GM12892 (cell line): ENCODE data around the gene PVRIG.
"Not testable (repeated sequence)": the region's sequence is repeated elsewhere in the genome, so short reads cannot be mapped to it uniquely, and the experiment has no call there.

ENCODE experiments used
- DNase-seq: peaks from one replicate; pipeline ENCODE4 v3.0.0; 2011; ENCODE audit not compliant: insufficient read length
- FAIRE-seq: peaks from 2 replicates; lab custom pipeline; 2011; peaks lifted over from hg19 to GRCh38; lab: Jason Lieb, UNC
- POLR2A ChIP-seq: IDR thresholded peaks from 2 replicates; pipeline ENCODE4 v1.6.1; 2011; ENCODE audit warnings: low read depth, low read length, control low read depth
- POLR2AphosphoS5 ChIP-seq: IDR thresholded peaks from 2 replicates; pipeline ENCODE4 v1.6.1; 2011; ENCODE audit warnings: low read depth, low read length, control low read depth
- TAF1 ChIP-seq: IDR thresholded peaks from 2 replicates; pipeline ENCODE4 v1.6.1; 2011; ENCODE audit warnings: low read depth, mild to moderate bottlenecking, control low read depth, low read length, borderline replicate concordance

PVRIG gene

DNA sequence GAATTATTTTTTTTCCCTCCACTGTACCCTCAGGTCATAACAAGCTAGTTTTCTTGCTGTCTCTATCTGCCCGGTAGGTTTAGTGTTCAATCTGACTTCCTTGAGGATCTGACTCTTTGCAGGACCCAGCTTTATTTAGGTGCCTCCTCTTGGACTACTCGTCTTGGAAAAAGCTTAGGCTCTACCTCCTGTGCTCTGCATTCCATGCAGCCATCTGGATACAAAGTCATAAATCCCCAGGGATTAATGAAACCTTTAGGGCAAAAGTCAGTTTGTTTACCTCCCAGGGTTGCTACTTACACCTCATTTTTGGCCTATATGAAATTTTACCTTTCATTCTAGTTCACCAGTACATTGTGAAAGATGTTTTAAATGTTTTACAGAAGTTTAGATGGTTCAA is 34.0 kb upstream of the PVRIG start:
- FAIRE-seq (no peak), DNase-seq (no peak)
- TF ChIP-seq POLR2A (no peak), TAF1 (no peak), POLR2AphosphoS5 (no peak)

DNA sequence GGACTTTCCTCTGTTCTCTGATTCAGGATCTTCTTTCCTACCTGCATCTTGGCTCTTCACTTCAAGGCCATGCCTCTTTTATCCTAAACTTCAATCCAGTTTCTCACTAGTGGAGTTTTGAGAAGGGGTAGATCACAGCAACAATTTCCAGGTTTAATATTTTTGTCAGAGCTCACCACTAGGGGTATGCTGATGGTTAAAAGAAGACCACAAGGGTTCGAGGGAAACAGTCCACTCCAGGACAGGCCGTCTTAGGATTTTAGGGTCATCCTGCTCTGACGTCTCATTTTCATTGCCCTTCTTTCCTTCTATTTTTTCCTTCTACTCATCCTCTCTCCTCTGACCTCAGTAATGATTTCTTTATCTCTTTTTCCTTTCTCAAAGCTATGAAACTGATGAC is 30.7 kb upstream of the PVRIG start:
- no peak for FAIRE-seq
- DNase-seq, result no peak
- TF ChIP-seq TAF1 (no peak), POLR2AphosphoS5 (no peak)

DNA sequence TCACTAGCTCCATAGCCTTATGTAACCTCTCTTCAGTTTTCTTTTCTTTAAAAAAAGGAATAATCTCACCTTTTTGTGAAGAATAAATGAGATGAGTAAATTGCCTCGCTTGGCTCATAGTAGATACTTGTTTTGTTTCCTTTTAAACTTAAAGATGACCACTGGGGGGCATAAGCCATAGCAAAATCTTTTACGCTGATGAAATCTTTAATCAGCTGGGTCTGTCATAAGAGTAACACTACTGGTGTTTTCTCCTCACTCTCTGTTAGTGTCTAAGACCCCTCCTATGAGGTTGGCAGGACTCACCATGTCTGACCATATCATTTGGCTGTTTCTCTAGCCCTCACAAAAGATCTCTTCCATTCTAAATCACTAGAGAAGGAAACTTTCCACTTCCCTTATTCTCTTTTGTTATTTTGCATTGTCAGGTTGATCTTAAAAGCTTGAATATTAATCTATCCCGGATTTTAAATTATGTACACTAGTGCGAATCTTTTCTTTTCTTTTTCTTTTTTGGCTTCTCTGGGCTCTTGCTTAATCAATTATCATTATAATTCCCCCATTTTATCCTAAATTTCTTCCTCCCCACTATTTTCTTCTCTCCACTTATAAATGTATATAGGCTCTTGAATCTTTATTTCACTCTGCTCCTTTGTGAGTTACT is 29.6 kb upstream of the PVRIG start:
- DNase-seq (no peak), FAIRE-seq (peak; percentile 61)
- TF ChIP-seq POLR2A, result no peak
- no peak for TF ChIP-seq TAF1
- no peak for TF ChIP-seq POLR2AphosphoS5

DNA sequence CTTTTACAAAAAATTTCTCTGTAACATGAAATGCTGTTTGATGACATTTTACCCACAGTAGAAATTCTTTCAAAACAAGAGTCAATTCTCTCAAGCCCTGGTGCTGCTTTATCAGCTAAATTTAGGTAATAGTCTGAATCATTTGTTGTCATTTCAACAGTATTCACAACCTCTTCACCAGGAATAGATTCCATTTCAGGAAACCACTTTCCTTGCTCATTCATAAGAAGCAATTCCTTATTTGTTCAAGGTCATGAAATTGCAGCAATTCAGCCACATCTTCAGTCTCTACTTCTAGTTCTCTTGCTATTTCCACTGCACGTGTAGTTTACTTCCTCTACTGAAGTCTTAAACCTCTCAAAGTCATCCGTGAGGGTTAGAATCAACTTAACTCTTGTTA is 28.0 kb upstream of the PVRIG start:
- DNase-seq, result no peak
- peak; percentile 73 for FAIRE-seq
- TF ChIP-seq POLR2A, result no peak
- no peak for TF ChIP-seq TAF1
- TF ChIP-seq POLR2AphosphoS5, result no peak

DNA sequence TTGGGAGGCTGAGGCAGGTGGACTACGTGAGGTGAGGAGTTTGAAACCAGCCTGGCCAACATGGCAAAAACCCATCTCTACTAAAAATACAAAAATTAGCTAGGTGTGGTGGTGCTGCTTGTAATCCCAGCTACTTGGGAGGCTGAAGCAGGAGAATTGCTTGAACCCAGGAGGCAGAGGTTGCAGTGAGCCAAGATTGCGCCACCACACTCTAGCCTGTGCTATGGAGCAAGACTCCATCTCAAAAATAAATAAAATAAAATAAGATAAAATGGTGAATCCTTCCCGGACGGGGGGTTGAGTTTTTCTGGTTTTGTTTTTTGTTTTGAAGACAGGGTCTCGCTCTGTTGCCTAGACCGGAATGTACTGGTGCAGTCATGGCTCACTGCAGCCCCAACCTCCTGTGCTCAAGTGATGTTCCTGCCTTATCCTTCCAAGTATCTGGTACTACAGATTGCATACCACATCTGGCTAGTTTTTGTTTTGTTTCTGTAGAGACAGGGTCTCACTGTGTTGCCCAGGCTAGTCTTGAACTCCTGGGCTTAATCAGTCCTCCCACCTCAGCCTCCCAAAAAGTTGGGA is 27.4 kb upstream of the PVRIG start:
- DNase-seq, FAIRE-seq: not testable (repeated sequence)

DNA sequence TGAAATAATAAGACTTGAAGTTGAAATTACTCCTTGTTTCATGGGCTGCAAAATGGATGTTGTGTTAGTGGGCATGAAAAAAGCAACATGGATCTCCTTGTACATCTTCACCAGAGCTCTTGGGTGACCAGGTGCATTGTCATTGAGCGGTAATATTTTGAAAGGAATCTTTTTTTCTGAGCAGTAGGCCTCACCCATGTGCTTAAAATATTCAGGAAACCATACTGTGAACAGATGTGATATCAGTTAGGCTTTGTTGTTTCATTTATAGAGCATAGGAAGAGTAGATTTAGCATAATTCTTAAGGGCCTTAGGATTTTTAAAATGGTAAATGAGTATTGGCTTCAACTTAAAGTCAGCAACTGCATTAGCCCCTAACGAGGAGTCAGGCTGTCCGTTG is 26.8 kb upstream of the PVRIG start:
- FAIRE-seq, result no peak
- no peak for TF ChIP-seq TAF1

DNA sequence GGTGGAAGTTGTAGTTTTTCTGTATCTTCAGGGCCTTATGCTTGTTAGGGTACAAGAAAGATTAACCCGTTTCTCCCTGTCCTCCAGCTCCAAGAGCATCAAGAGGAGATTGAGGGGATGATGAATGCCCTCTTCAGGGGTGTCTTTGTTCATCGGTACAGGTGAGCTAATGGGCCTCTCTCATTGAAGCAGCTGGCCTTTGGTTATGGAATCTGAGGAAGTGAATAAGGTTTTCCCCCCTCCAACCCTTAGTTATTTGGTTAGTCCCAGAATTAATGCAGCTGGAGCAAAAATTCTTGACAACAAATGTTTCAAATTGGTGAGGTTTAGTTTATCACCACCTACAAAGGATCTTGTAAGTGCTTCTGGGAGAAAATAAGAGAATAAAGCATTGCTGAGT is 24.5 kb upstream of the PVRIG start:
- no peak for TF ChIP-seq POLR2A
- TF ChIP-seq TAF1, result no peak
- no peak for TF ChIP-seq POLR2AphosphoS5
- DNase-seq, result no peak
- no peak for FAIRE-seq

More for the DNA sequence above, 26.8 kb upstream of the PVRIG start:
- no peak for DNase-seq

DNA sequence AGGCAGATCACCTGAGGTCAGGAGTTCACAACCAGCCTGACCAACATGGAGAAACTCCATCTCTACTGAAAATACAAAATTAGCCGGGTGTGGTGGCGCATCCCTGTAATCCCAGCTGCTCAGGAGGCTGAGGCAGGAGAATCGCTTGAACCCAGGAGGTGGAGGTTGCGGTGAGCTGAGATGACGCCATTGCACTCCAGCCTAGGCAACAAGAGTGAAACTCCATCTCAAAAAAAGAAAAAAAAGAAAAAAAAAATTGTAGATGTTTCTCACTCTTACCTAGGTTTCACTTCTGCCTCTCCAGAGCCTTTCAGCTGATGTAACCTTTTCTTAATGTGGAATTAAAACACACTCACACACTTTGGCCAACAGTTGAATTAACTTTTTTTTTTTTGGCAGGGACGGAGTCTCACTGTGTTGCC is 23.8 kb upstream of the PVRIG start:
- not testable (repeated sequence) for DNase-seq, FAIRE-seq

DNA sequence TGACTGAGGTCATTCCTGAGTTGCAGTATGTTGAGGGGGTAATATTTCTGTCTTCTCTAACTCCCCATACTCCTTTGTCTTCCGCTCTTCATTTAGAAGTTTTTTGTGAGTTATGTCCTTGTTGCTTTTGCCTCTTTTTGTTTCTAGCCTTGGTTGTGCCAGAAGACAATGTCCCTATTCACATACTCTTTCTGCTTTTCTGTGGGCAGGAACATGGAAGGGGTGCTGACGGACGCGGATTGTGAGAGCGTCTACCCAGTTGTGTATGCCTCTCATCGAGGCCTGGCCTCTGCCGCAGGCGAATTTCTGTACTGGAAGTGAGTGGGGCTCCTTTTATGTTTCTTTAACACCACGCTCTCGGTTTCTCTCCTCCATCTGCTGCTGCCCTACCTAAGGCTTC is 21.5 kb upstream of the PVRIG start:
- TF ChIP-seq POLR2AphosphoS5 (no peak), POLR2A (no peak), TAF1 (no peak)
- FAIRE-seq (no peak), DNase-seq (no peak)

DNA sequence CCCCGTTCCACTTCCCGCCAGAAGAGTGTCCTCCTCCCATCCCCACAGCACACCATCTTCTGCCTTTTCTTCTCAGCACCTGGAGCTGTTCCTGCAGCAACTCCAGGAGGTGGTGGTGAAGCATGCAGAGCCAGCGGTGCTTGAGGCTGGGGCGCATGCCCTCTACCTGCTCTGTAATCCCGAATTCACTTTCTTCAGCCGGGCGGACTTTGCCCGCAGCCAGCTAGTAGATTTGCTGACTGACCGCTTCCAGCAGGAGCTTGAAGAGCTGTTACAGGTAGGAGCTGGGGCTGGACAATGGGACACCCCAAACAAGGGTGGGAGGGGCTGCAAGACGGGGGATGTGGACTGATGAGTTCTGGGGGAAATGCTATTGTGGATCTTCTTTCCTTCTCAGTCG is 19.1 kb upstream of the PVRIG start:
- no peak for FAIRE-seq
- no peak for DNase-seq
- no peak for TF ChIP-seq TAF1
- TF ChIP-seq POLR2AphosphoS5, result no peak
- TF ChIP-seq POLR2A, result no peak

DNA sequence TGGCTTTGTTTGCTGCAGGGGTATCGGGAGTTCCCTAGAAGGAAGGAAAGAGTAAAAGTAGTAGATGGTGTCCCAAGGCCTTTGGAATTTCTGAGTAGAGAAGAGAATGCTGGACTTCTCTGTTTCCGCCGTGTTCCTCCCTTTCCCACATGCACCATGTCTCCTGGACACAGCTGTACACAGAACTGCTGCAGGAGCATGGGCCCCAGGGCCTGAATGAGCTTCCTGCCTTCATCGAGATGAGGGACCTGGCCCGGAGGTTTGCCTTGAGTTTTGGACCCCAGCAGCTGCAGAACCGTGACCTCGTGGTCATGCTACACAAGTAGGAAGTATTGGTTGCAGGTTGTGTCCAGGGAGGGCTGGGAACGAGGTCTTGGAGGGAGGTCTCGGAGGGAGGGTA is 15.3 kb upstream of the PVRIG start:
- FAIRE-seq, result no peak
- no peak for DNase-seq

DNA sequence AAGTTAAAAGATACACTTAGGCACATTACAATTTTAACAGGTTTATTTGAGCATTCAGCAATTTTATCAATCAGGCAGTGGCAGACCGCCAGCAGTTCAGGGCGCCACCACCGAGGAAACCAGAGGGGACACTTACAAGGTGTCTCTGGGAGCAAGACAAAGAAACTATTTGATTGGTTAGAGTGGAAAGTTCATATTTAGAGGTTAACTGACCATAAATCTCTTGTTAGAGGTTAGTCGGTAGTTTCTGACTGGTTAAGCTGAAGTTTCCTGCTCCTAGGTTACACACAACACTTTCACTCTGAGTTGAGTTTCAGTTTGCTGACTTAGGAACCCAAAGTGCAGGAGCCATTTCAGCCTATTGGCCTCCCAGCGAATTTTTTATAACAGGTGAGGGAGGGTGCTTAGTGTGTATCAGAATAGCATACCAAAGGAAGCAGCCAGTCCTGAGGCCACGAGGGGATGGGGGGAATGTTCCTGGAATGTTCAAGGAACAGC is 10.8 kb upstream of the PVRIG start:
- no peak for TF ChIP-seq TAF1
- no peak for TF ChIP-seq POLR2A
- no peak for TF ChIP-seq POLR2AphosphoS5
- FAIRE-seq (peak; percentile 89), DNase-seq (peak; percentile 50)

More for the DNA sequence above, 15.3 kb upstream of the PVRIG start:
- TF ChIP-seq POLR2AphosphoS5 (no peak), POLR2A (no peak), TAF1 (no peak)

DNA sequence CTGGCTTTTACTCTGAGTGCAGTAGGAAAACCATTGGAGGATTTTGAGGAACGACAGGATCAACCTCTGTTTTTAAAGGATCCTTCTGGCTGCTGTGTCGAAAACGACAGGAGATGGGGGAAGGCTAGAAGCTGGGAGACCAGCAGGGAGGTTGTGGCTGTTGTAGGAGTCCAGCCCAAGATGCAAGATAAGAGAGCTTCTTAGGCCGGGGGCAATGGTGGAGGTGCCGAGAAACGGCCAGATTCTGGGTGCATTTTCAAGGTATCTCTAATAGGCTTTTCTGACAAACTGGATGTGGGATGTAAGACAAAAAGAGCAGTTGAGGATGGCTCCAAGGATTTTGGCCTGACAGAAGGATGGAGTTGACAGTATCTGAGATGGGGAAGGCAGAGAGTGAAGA is 10.3 kb upstream of the PVRIG start:
- DNase-seq (no peak), FAIRE-seq (no peak)
- TF ChIP-seq TAF1, result no peak
- TF ChIP-seq POLR2A, result no peak
- no peak for TF ChIP-seq POLR2AphosphoS5
